Bronchial epithelial cell (primary cell): ENCODE results near the gene PPFIA4. TPM values are rescaled to one million over a fixed set of nuclear protein-coding genes. Genes with fewer than 3 reads are reported as not detected.
A peak's percentile ranks its signal among the peaks of the same experiment; 100 is the strongest.

Experiments used
- DNase-seq: peaks from one replicate; pipeline ENCODE4 v3.0.0-alpha.2; 2010; ENCODE audit warnings: low read depth
- FAIRE-seq: peaks from 2 replicates; lab custom pipeline; 2011; peaks lifted over from hg19 to GRCh38; lab: Jason Lieb, UNC
- H3K27me3 ChIP-seq: 2 replicates; pipeline ENCODE4 v1.5.1; 2011; ENCODE audit warnings: low read length; ENCODE audit not compliant: control insufficient read depth, insufficient read depth
- H3K36me3 ChIP-seq: 2 replicates; pipeline ENCODE4 v1.5.1; 2011; ENCODE audit warnings: low read length; ENCODE audit not compliant: control insufficient read depth, insufficient read depth
- H3K4me3 ChIP-seq: 2 replicates; pipeline ENCODE4 v1.5.1; 2011; ENCODE audit warnings: mild to moderate bottlenecking, low read depth, low read length, control low read depth
- CTCF ChIP-seq: IDR thresholded peaks from 2 replicates; pipeline ENCODE4 v1.5.1; 2011; ENCODE audit warnings: mild to moderate bottlenecking, moderate library complexity, low read length, control low read depth, inconsistent platforms; ENCODE audit not compliant: insufficient read depth, severe bottlenecking
- total RNA-seq: library from RNA; depleted of rRNA; stranded (reverse); fragments of >200 nt; gene quantifications from 2 replicates; pipeline ENCODE4 v1.2.1, GENCODE V29; 2014

The PPFIA4 gene
- total RNA-seq, 1 donor from 2014 or later, result 4.2 TPM

- Histone ChIP-seq H3K4me3 (peak overlapping the region; percentile 47), H3K27me3 (no peaks in the 10 kb centered on the region), H3K36me3 (peaks cover 4% of the 10 kb centered on the region)
- no peak for FAIRE-seq
- no peak for DNase-seq
- no peak for TF ChIP-seq CTCF
Observed at GRCh38 chr1:203025686-203026030, 633 bp upstream of the PPFIA4 start.

GRCh38 chr1:203026666-203027663, 674 bp downstream of the PPFIA4 start:
- no peak for FAIRE-seq
- no peak for DNase-seq
- TF ChIP-seq CTCF, result no peak
- peak overlapping the region; percentile 47 for H3K4me3 ChIP-seq
- no peaks in the 10 kb centered on the region for H3K27me3 ChIP-seq
- peaks cover 2% of the 10 kb centered on the region for H3K36me3 ChIP-seq

GRCh38 chr1:203028067-203028783, 1.9 kb downstream of the PPFIA4 start:
- peaks cover 2% of the 10 kb centered on the region for H3K36me3 ChIP-seq
- H3K27me3 ChIP-seq, result no peaks in the 10 kb centered on the region
- FAIRE-seq (no peak), DNase-seq (no peak)
- no peak overlapping the region for H3K4me3 ChIP-seq
- no peak for TF ChIP-seq CTCF

GRCh38 chr1:203028784-203029553, 2.7 kb downstream of the PPFIA4 start:
- TF ChIP-seq CTCF, result no peak
- no peaks in the 10 kb centered on the region for H3K27me3 ChIP-seq
- no peak for FAIRE-seq
- H3K36me3 ChIP-seq, result peaks cover 2% of the 10 kb centered on the region
- DNase-seq, result no peak
- H3K4me3 ChIP-seq, result no peak overlapping the region

- Histone ChIP-seq H3K4me3 (no peak overlapping the region), H3K36me3 (no peaks in the 10 kb centered on the region), H3K27me3 (no peaks in the 10 kb centered on the region)
- peak; percentile 20 for TF ChIP-seq CTCF
- no peak for FAIRE-seq
- DNase-seq, result no peak
Observed at GRCh38 chr1:203031467-203031866, 5.2 kb downstream of the PPFIA4 start.
